ENCODE results near the gene SLC9A8.
"Not testable (repeated sequence)": the region's sequence is repeated elsewhere in the genome, so short reads cannot be mapped to it uniquely, and the experiment has no call there.

The SLC9A8 gene

GRCh38 chr20:49786668-49787370 lies 25.8 kb upstream of the SLC9A8 start:
- DNase-seq: no peak

DNA sequence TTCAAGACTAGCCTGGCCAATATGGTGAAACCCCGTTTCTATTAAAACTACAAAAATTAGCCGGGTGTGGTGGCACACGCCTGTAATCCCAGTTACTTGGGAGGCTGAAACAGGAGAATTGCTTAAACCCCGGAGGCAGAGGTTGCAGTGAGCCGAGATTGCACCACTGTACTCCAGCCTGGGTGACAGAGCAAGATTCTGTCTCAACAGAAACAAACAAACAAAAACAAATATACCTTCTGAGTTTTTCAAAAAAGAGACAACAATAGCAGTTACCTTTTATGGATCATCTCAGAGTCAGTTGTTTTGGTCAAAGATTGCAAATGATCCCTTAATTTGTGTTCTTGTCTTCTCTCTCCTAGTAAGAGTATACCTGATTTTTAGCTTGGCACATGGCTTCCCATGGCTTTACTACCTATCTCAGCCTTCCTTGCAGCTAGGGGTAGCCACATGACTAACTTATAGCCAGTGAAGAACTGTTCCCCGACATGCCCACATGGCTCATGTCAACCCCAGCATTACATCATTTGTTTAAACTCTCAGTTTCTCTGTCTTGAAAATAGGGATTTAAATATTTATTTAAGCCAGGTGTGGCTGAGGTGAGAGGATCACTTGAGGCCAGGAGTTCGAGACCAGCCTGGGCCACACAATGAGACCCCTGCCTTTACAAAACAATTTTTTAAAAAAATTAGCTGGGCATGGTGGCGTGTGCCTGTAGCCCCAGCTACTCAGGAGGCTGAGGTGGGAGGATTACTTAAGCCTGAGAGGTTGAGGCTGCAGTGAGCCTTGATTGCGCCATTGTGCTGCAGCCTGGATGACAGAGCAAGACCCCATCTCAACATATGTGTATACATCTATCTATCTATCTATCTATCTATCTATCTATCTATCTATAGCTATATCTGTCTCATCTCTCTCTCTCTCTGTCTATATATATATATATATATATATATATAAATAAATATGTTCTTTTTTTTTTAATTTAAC lies 25.0 kb upstream of the SLC9A8 start:
- no peak for DNase-seq

GRCh38 chr20:49790077-49790798 lies 22.4 kb upstream of the SLC9A8 start:
- DNase-seq: no peak

GRCh38 chr20:49791165-49791564 lies 21.5 kb upstream of the SLC9A8 start:
- no peak for DNase-seq

DNA sequence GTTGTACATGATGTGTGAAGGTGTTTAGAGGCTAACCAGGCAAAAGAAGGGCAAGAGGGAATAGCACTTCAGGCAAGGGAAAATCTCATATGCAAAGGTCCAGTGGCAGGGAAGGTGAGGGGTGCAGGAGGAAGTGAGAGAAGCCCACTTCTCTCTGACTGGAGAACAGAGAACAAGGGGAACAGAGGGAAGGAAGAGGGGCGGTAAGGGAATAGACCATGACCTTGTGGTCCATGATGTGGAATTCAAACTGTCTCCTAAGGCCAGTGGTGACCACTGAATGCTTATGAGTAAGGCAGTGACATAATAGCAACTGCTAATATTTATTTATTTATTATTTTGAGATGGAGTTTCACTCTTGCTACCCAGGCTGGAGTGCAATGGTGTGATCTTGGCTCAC lies 20.6 kb upstream of the SLC9A8 start:
- DNase-seq: no peak

DNA sequence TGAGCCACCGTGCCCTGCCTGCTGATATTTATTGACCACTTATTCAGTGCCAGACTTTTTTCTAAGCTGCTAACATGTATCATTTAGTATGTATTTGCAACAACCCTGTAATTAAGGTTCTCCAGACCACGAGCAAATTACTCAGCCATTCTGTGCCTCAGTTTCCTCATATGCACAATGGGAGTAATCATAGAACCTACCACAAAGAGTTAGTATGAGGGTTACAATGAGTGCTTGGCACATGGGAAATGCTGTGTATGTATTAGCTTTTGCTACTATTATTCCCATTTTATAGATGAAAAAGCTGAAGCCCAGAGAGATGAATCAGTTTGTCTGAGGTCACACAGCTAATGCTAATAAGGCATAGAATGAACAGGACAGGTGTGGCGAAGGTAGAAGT lies 20.0 kb upstream of the SLC9A8 start:
- no peak for DNase-seq

- DNase-seq: no peak
Measured at GRCh38 chr20:49794336-49795134, 18.1 kb upstream of the SLC9A8 start.

DNA sequence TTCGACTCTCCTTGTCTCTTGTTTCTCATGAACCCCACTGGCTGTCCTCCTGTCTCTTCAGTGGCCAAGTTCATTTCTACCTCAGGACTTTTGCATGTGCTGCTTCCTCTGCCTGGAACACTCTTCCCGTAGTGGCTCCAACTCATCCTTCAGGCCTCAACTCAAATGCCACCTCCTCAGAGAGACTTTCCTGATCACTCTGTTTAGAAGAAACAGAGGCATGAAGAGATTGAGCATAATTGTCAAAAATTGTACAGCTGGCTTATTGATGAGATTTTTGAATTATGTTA lies 17.5 kb upstream of the SLC9A8 start:
- no peak for DNase-seq

- no peak for DNase-seq
Measured at GRCh38 chr20:49796600-49797343, 15.9 kb upstream of the SLC9A8 start.

DNA sequence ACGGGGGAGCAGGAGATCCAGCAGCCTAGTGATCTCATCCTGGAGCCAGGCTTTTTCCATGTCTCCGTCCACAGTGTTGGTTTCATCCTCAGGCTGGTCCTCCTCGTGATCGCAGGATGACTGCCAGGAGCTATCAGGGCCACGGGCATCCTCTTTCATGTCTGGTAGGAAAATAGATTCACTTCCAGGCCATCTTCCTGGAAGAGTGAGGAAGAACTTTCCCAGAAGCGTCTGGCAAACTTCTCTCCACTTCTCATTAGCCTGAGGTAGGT lies 15.3 kb upstream of the SLC9A8 start:
- DNase-seq: no peak

DNA sequence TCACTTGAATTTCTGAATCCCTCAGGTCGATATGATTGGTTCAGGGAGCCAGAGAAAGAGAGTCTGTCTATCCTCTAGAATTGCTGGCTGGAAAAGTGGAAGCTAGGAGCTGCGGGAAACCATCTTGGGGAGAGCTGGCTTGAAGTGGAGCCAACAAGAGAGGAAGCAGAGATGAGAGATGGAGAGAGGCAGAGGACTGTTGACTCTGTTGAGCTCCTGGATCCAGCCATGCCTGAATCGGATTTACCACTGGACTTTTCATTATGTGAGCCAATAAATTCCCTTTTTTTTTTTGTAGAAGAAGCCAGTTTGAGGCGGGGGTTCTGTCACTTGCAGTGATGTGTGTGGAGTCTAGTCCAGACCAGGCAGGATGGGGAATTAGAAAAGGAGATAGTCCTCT lies 13.9 kb upstream of the SLC9A8 start:
- DNase-seq: no peak

DNA sequence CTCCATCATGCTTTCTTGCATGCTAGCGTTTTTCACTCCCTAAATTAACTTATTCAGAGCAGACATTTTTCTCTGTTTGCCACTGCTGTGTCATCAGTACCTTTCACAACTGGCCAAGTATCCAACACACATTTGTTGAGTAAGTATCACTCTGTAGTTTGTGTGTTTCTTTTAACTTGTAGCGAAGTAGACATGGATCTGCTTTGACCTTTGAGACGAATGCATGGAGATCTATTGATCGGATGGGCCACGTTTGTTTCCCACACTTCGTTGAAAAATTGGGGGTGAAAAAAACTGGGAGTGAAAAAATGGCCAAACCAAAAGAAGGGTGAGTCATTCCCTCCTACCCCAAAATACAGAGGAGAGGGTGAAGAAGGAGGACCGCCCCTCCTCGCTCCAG lies 12.9 kb upstream of the SLC9A8 start:
- DNase-seq: no peak

DNA sequence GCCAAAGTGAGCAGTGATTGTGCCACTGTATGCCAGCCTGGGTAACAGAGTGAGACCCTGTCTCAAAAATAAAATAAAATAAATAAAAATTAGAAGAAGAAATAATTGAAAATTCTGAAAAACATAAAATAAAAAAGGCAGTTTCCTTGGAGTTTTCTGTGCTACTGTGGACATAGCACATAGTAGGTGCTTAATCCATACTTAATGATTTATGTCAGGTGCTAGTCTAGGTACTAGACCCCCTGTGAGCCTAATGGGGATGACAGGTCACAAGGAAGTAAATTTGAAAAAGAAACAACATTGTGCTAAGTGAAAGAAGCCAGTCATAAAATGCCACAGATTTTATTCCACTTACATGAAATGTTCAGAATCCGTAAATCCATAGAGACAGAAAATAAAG lies 9.2 kb upstream of the SLC9A8 start:
- no peak for DNase-seq

- DNase-seq: no peak
Measured at GRCh38 chr20:49804364-49804763, 8.3 kb upstream of the SLC9A8 start.

- DNase-seq: not testable (repeated sequence)
Measured at GRCh38 chr20:49805224-49805876, 7.3 kb upstream of the SLC9A8 start.

- no peak for DNase-seq
Measured at GRCh38 chr20:49808753-49809152, 3.9 kb upstream of the SLC9A8 start.

GRCh38 chr20:49809803-49810359 lies 2.7 kb upstream of the SLC9A8 start:
- DNase-seq: no peak

- no peak for DNase-seq
Measured at GRCh38 chr20:49810491-49811190, 2.0 kb upstream of the SLC9A8 start.

DNA sequence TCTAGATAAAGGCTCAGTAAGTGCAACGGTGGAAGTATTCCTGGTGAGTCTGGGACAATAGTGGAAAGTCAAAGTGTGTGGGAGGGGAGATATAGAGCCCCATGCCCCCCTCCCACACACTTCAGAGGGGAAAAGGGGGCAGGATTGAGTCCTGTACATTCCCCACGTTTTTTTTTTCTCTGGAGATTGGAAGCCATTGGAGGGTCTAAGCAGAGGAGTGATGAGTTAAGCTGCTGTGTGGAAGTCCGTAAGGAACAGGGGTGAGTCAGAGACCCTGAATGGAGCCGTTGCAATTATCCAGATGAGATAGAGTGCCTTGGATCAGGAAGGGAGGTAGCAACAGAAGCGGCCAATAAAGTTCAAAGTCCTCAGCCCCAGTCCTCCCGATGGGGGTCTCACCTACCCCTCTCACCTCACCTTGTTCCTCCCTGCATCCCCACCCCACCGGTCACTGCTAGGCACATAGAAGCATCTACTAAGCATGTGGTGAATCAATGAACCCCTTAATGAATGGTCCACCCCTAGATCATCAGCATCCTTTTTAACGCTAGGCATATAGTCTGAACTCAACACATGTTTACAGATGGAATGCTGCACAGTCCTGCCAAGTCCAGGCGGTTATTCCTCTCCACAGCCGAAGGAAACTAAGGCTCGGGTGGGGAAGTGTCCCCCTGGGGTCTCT lies 662 bp upstream of the SLC9A8 start:
- DNase-seq: no peak

Data from right kidney (tissue), 1 donor.